Stomach (tissue), 4 donors: ENCODE measurements around the gene SPINK5.

Source experiments
- CTCF ChIP-seq, 7 experiments: fragments of 450-650 bp in 4 of 7; fragments of 200-600 bp in 3 of 7; sonication (generic) in 3 of 7; IDR thresholded peaks; one replicate each; pipeline ENCODE4 v1.5.1; 2016 to 2019; ENCODE audit warnings: antibody characterized with exemption in 7 of 7, control low read depth in 2 of 7, mild to moderate bottlenecking in 1 of 7
- EP300 ChIP-seq: sonication (generic); formaldehyde crosslinking; IDR thresholded peaks from one replicate; pipeline ENCODE4 v1.6.1; 2017; ENCODE audit warnings: antibody characterized with exemption
- POLR2AphosphoS5 ChIP-seq, 3 donors: sonication (generic); formaldehyde crosslinking; IDR thresholded peaks; one replicate each; pipeline ENCODE4 v1.6.1; 2016; ENCODE audit warnings: antibody characterized with exemption in 3 of 3

GRCh38 chr5:148035676-148036075, 28.1 kb upstream of the SPINK5 start:
- no peak for TF ChIP-seq CTCF (IDR thresholded peaks at IDR 0.05)
- TF ChIP-seq EP300: no peak
- no peak for TF ChIP-seq POLR2AphosphoS5 (IDR thresholded peaks at IDR 0.05)
